Stimulated activated CD8-positive, alpha-beta memory T cell treated with anti-CD3 and anti-CD28 coated beads, Interleukin-12 subunit alpha, Interleukin-12 subunit beta, amount 100 ng/mL, for 4 hours (primary cell): ENCODE results near the gene DNAH6.
"Not testable (repeated sequence)": the region's sequence is repeated elsewhere in the genome, so short reads cannot be mapped to it uniquely, and the experiment has no call there.

ENCODE experiments used
- DNase-seq: peaks from one replicate; pipeline ENCODE4 v3.0.0-alpha.2; 2020; ENCODE audit warnings: low read depth

DNAH6 gene

DNA sequence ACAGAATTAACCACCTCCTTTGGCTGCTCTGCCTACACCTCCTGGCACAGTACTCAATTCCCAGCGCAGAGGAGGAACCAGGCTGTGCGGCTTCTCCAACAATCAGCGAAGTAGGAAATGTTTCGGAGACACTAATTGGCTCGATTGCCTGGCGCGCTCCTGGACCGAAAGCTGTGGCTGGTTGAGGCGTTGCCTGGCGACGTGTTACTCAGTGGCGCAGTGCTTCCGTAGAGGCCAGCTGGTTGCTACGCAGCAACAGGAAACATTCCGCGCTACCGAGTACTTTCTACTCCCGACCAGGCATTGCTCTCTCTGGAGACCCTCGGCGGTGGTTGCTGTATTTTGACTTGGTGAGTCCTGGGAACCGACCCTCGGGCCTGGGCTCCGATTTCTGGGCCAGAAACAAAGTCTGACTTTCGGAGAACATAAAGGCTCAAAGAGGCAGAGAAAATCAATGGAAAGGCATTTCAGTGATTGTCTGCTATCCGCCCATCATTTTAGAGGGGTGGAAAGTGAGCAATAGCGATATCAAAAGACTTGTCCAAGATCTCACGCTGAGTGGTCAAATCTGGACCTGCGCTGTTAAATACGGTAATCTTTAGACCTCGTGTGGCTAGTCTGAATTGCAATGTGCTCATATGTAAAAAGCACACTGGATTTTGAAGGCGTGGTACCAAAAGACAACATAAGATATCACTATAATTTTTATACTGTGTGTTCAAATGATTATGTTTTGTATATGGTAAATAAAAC is at the start of gene DNAH6:
Gene DNAH6, plus strand, starts transcription at position 265 of the 753 bp plus-strand sequence. CDS start 1,329 bp downstream, outside the sequence.
- peak; percentile 67 for DNase-seq

- DNase-seq: no peak
Observed at GRCh38 chr2:84467389-84467788, 48.9 kb upstream of the DNAH6 start.

- not testable (repeated sequence) for DNase-seq
Observed at GRCh38 chr2:84472423-84472822, 43.9 kb upstream of the DNAH6 start.

DNA sequence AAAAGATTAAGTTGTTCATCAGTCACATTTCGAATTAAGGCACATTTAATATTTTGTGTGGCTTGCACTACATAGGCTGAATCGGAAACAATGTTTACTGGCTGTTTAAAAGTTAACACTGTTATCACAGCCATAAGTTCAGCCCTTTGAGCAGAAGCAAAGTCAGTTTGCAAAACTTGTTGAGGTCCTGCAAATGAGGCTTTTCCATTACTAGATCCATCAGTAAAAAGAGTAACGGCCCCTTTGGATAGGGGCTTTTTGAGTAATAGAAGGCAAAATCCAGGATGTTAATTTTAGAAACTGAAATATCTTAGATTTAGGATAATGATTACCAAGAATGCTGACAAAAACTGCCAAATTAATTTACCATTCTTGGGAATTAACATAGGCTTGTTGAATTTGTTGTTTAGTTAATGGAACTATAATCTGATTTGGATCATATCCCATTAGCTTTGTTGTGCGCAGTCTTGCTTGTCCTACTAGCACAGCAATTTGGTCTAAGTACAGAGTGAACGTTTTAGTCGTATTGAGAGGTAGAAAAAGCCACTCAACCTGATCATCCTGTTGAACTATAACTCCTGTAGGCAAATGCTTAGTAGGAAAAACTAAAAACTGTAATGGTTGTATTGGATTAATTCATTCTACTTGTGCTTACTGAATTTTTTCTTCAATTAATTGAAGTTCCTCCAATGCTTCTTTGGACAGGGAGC is 43.3 kb upstream of the DNAH6 start:
- DNase-seq: no peak

DNA sequence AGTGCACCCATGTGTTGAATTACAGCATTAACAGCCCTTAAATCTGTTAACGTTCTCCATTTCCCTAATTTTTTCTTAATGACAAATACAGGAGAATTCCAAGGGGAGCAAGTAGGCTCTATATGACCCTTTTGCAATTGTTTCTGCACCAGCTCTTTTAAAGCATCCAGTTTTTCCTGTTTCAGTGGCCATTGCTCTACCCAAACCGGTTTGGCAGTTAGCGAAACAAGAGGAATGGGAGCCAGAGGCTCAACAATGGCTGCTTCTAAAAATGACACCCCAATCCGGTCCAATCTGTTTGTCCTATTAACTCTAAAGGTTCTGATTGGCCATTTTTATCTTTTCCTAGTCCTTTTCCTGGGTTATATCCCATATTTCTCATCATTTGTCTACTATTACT is 42.1 kb upstream of the DNAH6 start:
- DNase-seq: no peak

DNA sequence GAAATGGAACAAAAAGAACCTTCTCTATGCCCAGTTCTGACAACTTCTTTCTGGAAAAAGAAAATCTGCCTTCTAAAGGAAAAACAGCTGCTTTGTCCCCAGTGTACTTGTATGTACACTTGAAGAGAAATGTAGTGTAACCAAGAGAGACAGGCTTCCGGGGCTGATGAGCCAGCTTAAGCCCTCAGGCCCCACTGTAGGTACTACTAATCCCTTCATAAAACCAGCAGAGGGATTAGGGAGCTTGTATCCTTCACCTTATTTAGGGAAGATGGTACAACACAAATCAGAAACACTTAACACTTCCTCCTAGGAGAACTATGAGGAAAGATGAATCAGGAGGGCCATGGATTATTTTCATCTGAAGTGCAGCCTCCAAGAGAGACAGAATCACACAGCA is 38.4 kb upstream of the DNAH6 start:
- no peak for DNase-seq

GRCh38 chr2:84478867-84479266 is 37.4 kb upstream of the DNAH6 start:
- DNase-seq: no peak

DNA sequence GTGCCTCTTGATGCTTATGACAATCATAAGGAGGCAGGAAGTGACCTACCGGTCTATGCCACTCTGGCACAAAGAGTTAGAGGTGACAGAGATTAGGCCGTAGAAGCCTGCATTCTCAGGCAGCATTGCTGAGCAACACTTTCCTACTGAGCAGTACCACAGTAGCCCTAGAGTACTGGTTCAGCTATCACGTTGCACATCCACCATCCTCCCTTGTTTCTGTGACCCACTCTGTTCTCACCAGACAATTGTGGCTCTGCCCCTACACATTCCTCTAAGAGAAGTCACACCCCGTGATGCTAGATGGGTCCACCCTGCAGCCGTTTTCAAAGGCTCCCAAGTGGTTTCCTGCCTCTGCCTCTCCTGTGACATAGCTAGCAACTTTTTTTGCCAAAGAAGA is 34.6 kb upstream of the DNAH6 start:
- DNase-seq: no peak

DNA sequence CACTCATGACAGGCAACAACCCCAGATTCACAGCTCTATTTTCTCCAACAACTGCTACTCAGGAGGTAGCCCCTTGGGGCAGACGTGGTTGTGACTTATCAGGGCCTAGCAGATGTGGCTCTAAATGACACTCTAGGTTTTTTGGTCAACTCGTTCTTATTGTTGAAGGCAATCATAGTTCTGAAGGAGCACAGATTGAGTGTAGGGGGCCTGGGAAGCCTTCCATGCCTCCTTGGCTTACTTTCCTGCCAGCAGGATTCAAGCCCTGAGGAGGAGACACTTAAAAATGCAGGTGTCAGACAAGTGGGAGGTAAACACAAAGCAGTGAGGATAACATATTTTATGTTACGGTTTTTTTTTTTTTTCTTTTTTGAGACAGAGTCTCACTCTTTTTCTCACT is 33.7 kb upstream of the DNAH6 start:
- no peak for DNase-seq

DNA sequence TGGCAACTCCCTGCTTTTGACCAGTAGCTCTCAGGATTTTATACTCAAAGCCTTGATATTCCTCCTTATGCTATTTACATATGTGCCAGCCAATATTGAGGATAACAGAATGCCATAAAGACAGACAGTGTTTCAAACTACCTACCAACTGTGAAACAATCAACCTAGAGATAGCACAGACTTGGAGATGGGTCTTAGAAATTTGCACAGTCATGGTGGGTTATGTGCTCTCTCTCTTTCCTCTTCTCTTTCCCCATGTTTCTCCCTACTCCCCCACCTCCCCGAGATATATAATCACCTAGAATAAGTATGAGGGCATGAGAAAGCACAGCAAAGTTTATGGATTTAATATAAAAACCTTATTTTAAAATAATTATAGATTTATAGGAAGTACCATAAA is 33.0 kb upstream of the DNAH6 start:
- DNase-seq: no peak

- DNase-seq: no peak
Observed at GRCh38 chr2:84486441-84487115, 29.7 kb upstream of the DNAH6 start.

GRCh38 chr2:84487298-84487996 is 28.9 kb upstream of the DNAH6 start:
- DNase-seq: no peak

- no peak for DNase-seq
Observed at GRCh38 chr2:84491256-84491655, 25.0 kb upstream of the DNAH6 start.

DNA sequence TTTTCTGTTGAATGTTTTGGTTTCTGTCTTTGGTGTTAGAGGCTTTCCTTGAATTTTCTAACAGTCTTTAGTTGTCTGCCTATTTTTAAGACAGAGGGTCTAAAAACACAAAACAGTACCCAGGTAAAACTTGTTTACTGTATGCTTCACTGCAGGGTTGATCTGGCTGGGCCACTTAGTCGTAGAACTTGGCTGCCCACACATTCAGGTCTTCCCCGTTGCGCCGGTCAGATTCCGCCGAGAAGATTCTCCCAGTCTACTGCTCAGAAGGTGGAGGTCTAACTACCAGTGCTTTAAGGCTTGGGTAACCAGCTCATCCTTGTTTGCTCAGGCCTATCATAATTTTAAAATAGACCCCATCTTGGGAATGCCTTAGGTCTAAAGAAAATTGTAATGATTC is 24.6 kb upstream of the DNAH6 start:
- DNase-seq: no peak

DNA sequence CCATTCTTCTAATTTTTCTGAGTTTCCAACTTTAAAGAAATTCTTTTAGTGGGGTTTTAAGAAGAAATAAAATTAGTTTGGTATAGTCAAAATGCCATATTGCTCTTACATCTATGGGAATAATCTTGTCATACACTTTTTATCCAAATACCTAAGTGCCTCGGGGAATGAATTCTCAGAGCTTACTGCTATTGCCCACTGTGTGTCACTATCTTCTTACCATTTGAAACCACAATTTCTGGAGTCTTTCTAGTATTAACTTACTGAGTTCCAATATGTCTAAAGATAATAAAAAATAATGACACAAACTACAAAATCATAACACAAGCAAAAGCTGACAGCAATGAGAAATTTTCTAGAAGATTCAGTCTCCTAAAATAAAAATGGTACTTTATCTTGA is 23.7 kb upstream of the DNAH6 start:
- DNase-seq: no peak

GRCh38 chr2:84493514-84493913 is 22.8 kb upstream of the DNAH6 start:
- DNase-seq: no peak

DNA sequence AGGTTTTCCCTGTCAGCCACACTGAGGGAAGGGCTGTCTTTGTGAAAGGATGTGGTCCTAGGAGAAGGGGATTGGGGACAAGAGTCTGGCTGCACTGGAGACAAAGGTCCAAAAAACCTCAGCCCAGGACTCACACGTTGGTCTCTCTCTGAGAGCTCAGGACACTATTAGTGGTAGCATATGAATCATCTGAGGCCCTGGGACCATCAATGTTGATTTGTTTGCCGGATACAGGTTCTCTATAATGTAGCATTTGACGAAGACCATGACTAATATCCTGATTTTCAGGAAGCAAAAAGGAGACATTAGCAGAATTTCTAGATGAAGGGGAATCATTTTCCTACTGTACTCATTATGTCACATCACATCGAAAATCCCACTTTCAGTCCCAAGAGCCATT is 22.2 kb upstream of the DNAH6 start:
- DNase-seq: no peak

GRCh38 chr2:84495539-84496146 is 20.7 kb upstream of the DNAH6 start:
- DNase-seq: no peak

- no peak for DNase-seq
Observed at GRCh38 chr2:84496386-84496785, 19.9 kb upstream of the DNAH6 start.

- no peak for DNase-seq
Observed at GRCh38 chr2:84497285-84497684, 19.0 kb upstream of the DNAH6 start.

- DNase-seq: no peak
Observed at GRCh38 chr2:84498150-84498799, 18.0 kb upstream of the DNAH6 start.

- DNase-seq: not testable (repeated sequence)
Observed at GRCh38 chr2:84511024-84511423, 5.3 kb upstream of the DNAH6 start.
